ENCODE measurements around the gene ENOX1. TPM values are rescaled to one million over a fixed set of nuclear protein-coding genes. Genes with fewer than 3 reads are reported as not detected.
A peak's percentile ranks its signal among the peaks of the same experiment; 100 is the strongest.

ENOX1 gene
- total and polyA plus RNA-seq, 3 donors from 2014 or later: 11.0 to 14.2 (median 11.5) TPM

DNA sequence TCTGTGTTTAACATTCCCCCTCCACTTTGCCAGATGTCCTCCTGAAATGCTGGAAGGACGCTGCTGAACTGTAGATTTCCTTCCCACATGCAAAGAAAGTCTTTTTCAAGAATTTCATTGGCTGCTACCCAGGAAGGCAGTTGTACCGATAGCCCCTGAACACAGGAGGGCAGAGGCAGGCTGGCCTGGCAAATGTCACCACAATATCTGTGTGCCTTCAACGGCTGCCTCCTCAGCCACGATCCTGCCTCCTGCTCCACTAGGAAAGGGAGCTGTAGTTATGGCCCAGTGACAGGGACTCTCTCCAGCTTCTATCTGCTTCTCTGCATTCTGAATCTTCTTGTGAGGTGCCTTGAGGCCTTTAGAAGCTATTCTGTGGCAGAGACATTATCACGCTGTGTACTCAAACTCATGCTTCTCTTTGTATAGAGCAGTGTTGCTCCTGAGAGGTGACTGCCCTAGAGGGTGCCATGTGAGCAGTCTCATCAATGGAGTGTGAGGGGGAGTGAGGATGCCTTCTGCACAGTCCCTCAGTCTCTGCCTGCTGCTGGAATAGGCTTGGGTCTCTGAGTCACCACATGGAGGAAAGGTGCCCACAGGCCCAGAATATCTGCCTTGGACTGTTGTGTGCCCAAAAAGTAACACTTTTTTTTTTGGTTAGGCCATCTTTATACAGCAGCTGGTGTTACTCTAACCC, 483.6 kb downstream of the ENOX1 start:
- Histone ChIP-seq H3K36me3 (ENCODE audit: low read depth, missing control alignments) (no peaks in the 10 kb centered on the region), H3K27me3 (no peaks in the 10 kb centered on the region), H3K9me3 (no peaks in the 10 kb centered on the region), H3K4me3 (no peak overlapping the region), H3K27ac (peak overlapping the region in 1 of 2 donors; percentile 22), H3K4me1 (peaks cover 13% of the 10 kb centered on the region)
- DNase-seq: peak; percentile 86
- WGBS, 2 donors: 26 to 27% methylated on average over 5 of the region's 5 CpGs
- TF ChIP-seq, protein P1, sequence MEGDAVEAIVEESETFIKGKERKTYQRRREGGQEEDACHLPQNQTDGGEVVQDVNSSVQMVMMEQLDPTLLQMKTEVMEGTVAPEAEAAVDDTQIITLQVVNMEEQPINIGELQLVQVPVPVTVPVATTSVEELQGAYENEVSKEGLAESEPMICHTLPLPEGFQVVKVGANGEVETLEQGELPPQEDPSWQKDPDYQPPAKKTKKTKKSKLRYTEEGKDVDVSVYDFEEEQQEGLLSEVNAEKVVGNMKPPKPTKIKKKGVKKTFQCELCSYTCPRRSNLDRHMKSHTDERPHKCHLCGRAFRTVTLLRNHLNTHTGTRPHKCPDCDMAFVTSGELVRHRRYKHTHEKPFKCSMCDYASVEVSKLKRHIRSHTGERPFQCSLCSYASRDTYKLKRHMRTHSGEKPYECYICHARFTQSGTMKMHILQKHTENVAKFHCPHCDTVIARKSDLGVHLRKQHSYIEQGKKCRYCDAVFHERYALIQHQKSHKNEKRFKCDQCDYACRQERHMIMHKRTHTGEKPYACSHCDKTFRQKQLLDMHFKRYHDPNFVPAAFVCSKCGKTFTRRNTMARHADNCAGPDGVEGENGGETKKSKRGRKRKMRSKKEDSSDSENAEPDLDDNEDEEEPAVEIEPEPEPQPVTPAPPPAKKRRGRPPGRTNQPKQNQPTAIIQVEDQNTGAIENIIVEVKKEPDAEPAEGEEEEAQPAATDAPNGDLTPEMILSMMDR (IDR thresholded peaks at IDR 0.05): peak; percentile 40 to 49 (median 44)
- TF ChIP-seq POLR2A (IDR thresholded peaks at IDR 0.05): no peak
- intact Hi-C loops (cut with DNase I; ENCODE audit: low total_unique reads): no loop called here

- no peak overlapping the region for H3K27ac ChIP-seq
- WGBS, 2 donors: 94% methylated on average over 3 of the region's 3 CpGs
- no peaks in the 10 kb centered on the region for H3K36me3 ChIP-seq (ENCODE audit: low read depth, missing control alignments)
- no peak overlapping the region for H3K4me3 ChIP-seq
- no peaks in the 10 kb centered on the region for H3K27me3 ChIP-seq
- H3K9me3 ChIP-seq: no peaks in the 10 kb centered on the region
- H3K4me1 ChIP-seq: peaks cover 3% of the 10 kb centered on the region
- no peak for DNase-seq
- intact Hi-C loops (cut with DNase I; ENCODE audit: low total_unique reads): no loop called here
- no peak for TF ChIP-seq POLR2A (IDR thresholded peaks at IDR 0.05)
- TF ChIP-seq, protein P1 (IDR thresholded peaks at IDR 0.05): no peak
These were observed 485.3 kb downstream of the ENOX1 start for GRCh38 chr13:43301346-43301969.

GRCh38 chr13:43300865-43301264, 485.9 kb downstream of the ENOX1 start:
- H3K4me1 ChIP-seq: peaks cover 3% of the 10 kb centered on the region
- H3K4me3 ChIP-seq: no peak overlapping the region
- H3K27me3 ChIP-seq: no peaks in the 10 kb centered on the region
- H3K36me3 ChIP-seq (ENCODE audit: low read depth, missing control alignments): no peaks in the 10 kb centered on the region
- DNase-seq: no peak
- intact Hi-C loops (cut with DNase I; ENCODE audit: low total_unique reads): no loop called here
- no peak for TF ChIP-seq POLR2A (IDR thresholded peaks at IDR 0.05)
- TF ChIP-seq, protein P1 (IDR thresholded peaks at IDR 0.05): no peak
- no peaks in the 10 kb centered on the region for H3K9me3 ChIP-seq
- WGBS, 2 donors: 91 to 94% methylated on average over 4 of the region's 4 CpGs
- no peak overlapping the region for H3K27ac ChIP-seq

- H3K4me3 ChIP-seq: no peak overlapping the region
- H3K36me3 ChIP-seq (ENCODE audit: low read depth, missing control alignments): no peaks in the 10 kb centered on the region
- H3K27ac ChIP-seq: no peak overlapping the region
- no peaks in the 10 kb centered on the region for H3K9me3 ChIP-seq
- intact Hi-C loops (cut with DNase I; ENCODE audit: low total_unique reads): no loop called here
- H3K4me1 ChIP-seq: peaks cover 3% of the 10 kb centered on the region
- TF ChIP-seq POLR2A (IDR thresholded peaks at IDR 0.05): no peak
- TF ChIP-seq, protein P1 (IDR thresholded peaks at IDR 0.05): no peak
- H3K27me3 ChIP-seq: no peaks in the 10 kb centered on the region
- DNase-seq: no peak
- WGBS, 2 donors: 91% methylated on average over 5 of the region's 5 CpGs
These were observed 487.4 kb downstream of the ENOX1 start for GRCh38 chr13:43299374-43299773.

Data from testis (tissue), 3 donors.